Ishikawa (cell line): ENCODE results near the gene ISL2.

Experiments used
- CREB1 ChIP-seq: IDR thresholded peaks from 2 replicates; pipeline ENCODE4 v1.6.1; 2012; ENCODE audit warnings: low read depth
- EGR1 ChIP-seq: IDR thresholded peaks from 2 replicates; pipeline ENCODE4 v1.6.1; 2012
- EP300 ChIP-seq: IDR thresholded peaks from 2 replicates; pipeline ENCODE4 v1.6.1; 2012; ENCODE audit warnings: borderline replicate concordance
- FOXM1 ChIP-seq: IDR thresholded peaks from 2 replicates; pipeline ENCODE4 v1.6.1; 2012; ENCODE audit warnings: low read depth, borderline replicate concordance
- MAX ChIP-seq: IDR thresholded peaks from 2 replicates; pipeline ENCODE4 v1.6.1; 2012
- RAD21 ChIP-seq: IDR thresholded peaks from 2 replicates; pipeline ENCODE4 v1.6.1; 2012; ENCODE audit warnings: low read depth
- REST ChIP-seq: IDR thresholded peaks from 2 replicates; pipeline ENCODE4 v1.6.1; 2012; ENCODE audit warnings: low read depth, mild to moderate bottlenecking
- TAF1 ChIP-seq: IDR thresholded peaks from 2 replicates; pipeline ENCODE4 v1.6.1; 2012; ENCODE audit warnings: low read depth, mild to moderate bottlenecking
- TCF12 ChIP-seq: IDR thresholded peaks from 2 replicates; pipeline ENCODE4 v1.6.1; 2012; ENCODE audit warnings: low read depth
- USF1 ChIP-seq: IDR thresholded peaks from 2 replicates; pipeline ENCODE4 v1.6.1; 2012

GRCh38 chr15:76303909-76304308, 32.7 kb upstream of the ISL2 start:
- no peak for TF ChIP-seq MAX
- TF ChIP-seq RAD21, result no peak
- TF ChIP-seq REST, result no peak
- no peak for TF ChIP-seq USF1
- no peak for TF ChIP-seq EP300
- TF ChIP-seq TCF12, result no peak
- no peak for TF ChIP-seq FOXM1
- no peak for TF ChIP-seq TAF1
- no peak for TF ChIP-seq EGR1
- no peak for TF ChIP-seq CREB1
